ENCODE results near the gene STX2.

Gene STX2

DNA sequence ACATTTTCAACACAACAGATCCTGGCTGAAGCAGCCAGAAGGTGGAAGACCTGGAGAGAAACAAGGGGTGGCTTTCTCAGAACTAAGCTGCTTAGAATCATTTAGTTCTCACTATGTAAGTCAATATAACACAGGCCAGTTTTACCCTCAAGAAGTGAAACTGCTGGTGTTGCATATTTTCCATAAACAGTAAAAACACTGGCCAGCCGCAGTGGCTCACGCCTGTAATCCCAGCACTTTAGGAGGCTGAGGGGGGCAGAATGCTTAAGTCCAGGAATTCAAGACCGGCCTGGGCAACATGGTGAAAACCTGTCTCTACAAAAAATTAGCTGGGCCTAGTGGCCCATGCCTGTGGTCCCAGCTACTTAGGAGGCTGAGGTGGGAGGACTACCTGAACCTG, 11.6 kb downstream of the STX2 start:
- no peak for DNase-seq (ENCODE audit: extremely low spot score)
- TF ChIP-seq LEF1 (IDR thresholded peaks at IDR 0.05; ENCODE audit: borderline replicate concordance) (no peak), CTBP1 (IDR thresholded peaks at IDR 0.05; ENCODE audit: borderline replicate concordance) (no peak), ZNF384 (IDR thresholded peaks at IDR 0.05) (no peak), L3MBTL2 (conservative IDR thresholded peaks at IDR 0.05) (no peak), SP1 (IDR thresholded peaks at IDR 0.05) (no peak), HDGF (IDR thresholded peaks at IDR 0.05; ENCODE audit: borderline replicate concordance) (no peak), TARDBP (IDR thresholded peaks at IDR 0.05) (no peak), FOXA1 (IDR thresholded peaks at IDR 0.05) (no peak), NFRKB (IDR thresholded peaks at IDR 0.05) (no peak)
- TF ChIP-seq, protein P1, sequence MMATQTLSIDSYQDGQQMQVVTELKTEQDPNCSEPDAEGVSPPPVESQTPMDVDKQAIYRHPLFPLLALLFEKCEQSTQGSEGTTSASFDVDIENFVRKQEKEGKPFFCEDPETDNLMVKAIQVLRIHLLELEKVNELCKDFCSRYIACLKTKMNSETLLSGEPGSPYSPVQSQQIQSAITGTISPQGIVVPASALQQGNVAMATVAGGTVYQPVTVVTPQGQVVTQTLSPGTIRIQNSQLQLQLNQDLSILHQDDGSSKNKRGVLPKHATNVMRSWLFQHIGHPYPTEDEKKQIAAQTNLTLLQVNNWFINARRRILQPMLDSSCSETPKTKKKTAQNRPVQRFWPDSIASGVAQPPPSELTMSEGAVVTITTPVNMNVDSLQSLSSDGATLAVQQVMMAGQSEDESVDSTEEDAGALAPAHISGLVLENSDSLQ (IDR thresholded peaks at IDR 0.05): no peak
- CTCF ChIA-PET: interaction anchor here (0.7 kb wide), 1 partner anchor 81 kb away, joined by 3 read pairs; no protein-coding TSS in a partner anchor
- POLR2A ChIA-PET: no interaction called here

DNA sequence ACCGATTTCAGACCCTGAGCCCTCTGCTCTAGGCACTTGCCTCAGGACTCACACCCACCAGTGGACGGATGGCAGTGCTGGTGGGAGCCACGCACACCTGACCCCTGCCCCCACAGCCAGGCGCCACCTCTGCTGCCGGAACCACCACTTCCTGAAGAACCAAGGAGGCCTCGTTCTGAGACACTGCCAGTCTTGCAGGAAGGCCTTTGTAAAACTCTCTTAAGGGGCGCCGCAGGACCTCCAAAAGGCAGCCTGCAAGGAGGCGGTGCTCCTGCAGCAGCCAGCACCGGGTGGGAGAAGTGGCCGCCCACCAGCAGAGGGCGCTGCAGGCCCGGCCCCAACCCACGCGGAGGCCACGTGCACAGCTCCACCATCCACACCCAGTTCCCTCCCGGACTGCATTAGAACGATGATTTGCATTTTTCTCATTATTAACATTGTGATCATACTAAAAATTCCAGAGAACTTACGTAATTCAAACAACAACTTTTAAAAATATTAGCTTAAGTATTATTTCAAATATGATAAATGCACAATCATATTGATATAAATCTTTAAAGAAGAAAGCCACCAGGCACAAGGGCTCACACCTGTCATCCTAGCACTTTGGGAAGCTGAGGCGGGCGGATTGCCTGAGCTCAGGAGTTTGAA, 12.8 kb downstream of the STX2 start:
- TF ChIP-seq L3MBTL2 (conservative IDR thresholded peaks at IDR 0.05) (peak; percentile 88), FOXM1 (IDR thresholded peaks at IDR 0.05; ENCODE audit: borderline replicate concordance) (0 out of 2 replicates have a peak, but pooled peaks have one; percentile 44)
- TF ChIP-seq, protein P1 (IDR thresholded peaks at IDR 0.05): no peak
- ChIA-PET POLR2A (no interaction called here), CTCF (interaction anchor here (0.6 to 1.0 kb wide), 4 partner anchors 9 to 161 kb away, joined by 3 read pairs; no protein-coding TSS in a partner anchor)
- peak; percentile 75 for DNase-seq (ENCODE audit: extremely low spot score)

DNA sequence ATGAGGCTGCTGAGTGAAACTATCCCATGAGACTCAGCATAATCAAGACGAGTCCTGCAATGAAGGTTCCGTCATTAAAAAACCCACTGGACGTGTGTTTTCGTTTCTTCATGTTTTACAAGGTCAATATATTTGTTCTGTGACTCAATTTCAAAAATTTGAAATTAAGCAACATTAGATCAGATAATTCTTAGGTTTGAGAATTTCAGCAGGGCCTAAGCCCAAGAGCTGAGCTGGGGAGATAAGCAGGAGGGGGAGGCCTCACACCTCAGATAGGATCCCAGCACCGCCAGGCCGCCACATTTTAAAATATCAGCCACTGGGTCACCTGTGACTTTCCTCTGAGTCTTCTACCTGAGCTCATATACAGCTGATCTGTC, 13.3 kb downstream of the STX2 start:
- POLR2A ChIA-PET: no interaction called here
- CTCF ChIA-PET: no interaction called here
- TF ChIP-seq ZNF384 (IDR thresholded peaks at IDR 0.05) (no peak), BHLHE40 (IDR thresholded peaks at IDR 0.05; ENCODE audit: borderline replicate concordance) (no peak), TARDBP (IDR thresholded peaks at IDR 0.05) (no peak), CTBP1 (IDR thresholded peaks at IDR 0.05; ENCODE audit: borderline replicate concordance) (no peak), SP1 (IDR thresholded peaks at IDR 0.05) (no peak)

DNA sequence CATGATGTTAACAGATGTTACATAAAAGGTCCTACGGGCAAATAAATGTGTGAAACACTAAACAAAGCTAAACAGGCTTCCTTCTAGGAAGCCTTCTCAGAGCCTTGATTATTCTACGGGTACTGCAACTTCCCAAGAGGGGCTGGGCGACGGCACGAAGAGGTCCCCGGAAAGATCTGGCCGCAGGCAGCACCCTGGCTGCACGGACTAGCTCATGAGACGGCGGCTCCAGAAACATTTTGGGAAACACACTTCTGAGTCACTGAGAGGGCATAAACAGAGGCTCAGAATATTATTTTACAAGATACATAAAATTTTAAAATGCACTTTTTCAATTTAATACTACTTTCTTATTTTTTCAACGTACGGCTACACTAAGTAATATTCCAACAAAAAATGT, 19.4 kb downstream of the STX2 start:
- CTCF ChIA-PET: interaction anchor here (0.7 kb wide), 2 partner anchors 157 to 1018 kb away, joined by 3 to 4 read pairs; no protein-coding TSS in a partner anchor

More for the DNA sequence above, 13.3 kb downstream of the STX2 start:
- DNase-seq (ENCODE audit: extremely low spot score): no peak

DNA sequence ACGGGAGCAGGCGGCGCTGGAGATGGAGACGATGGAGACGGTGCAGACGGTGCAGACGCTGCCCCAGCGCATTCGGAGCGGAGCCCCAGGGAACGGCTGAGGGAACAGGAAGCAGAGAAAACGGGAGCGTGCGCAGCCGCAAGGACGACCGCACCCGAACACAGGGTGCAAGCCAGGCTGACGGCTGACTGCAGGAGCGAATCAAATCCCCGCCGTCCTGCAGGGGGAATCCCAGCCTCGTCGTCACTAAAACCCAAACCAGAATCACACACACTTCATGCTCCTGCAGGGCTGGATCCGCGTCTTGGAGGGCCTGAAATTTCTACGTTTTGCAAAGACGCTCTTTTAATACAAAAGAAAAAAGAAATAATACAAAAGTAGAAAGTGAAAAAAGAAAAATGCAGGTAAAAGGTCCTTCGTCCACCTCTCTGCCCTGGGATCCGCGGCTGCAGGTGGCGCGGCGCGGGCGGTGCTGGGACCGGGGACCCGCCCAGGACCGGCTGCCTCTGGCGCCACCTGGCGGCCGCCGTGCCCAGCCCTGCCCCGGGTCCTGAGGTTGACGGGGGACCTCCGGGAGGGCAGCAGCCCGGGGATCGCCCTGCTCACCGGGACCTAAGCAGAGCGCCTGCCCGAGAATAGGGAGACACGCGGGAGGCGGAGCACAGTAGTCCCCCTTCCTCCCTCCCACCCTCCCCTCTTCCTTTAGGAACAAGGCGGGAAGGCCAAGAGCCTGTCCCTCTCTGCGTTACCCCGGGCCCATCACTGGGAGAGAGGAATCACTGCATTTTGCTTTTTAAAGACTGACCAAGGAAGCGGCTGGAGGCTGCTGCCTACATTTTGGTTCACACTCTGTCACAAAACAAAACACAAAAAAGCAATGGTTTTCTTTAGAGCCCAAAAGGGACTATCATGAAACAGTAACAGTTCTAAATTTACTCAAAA, 20.1 kb downstream of the STX2 start:
- TF ChIP-seq L3MBTL2 (conservative IDR thresholded peaks at IDR 0.05) (no peak), FOXK2 (IDR thresholded peaks at IDR 0.05) (no peak), ZNF384 (IDR thresholded peaks at IDR 0.05) (no peak), FOXA1 (IDR thresholded peaks at IDR 0.05) (no peak), SUZ12 (IDR thresholded peaks at IDR 0.05) (no peak), HDGF (IDR thresholded peaks at IDR 0.05; ENCODE audit: borderline replicate concordance) (no peak), BHLHE40 (IDR thresholded peaks at IDR 0.05; ENCODE audit: borderline replicate concordance) (no peak), CTBP1 (IDR thresholded peaks at IDR 0.05; ENCODE audit: borderline replicate concordance) (no peak), NFRKB (IDR thresholded peaks at IDR 0.05) (no peak), LEF1 (IDR thresholded peaks at IDR 0.05; ENCODE audit: borderline replicate concordance) (no peak)
- ChIA-PET POLR2A (no interaction called here), CTCF (interaction anchor here (0.7 kb wide), 2 partner anchors 158 to 1019 kb away, joined by 3 to 4 read pairs; no protein-coding TSS in a partner anchor)
- DNase-seq (ENCODE audit: extremely low spot score): peak; percentile 20

More for the DNA sequence above, 19.4 kb downstream of the STX2 start:
- DNase-seq (ENCODE audit: extremely low spot score): no peak
- POLR2A ChIA-PET: no interaction called here
- no peak for TF ChIP-seq BHLHE40 (IDR thresholded peaks at IDR 0.05; ENCODE audit: borderline replicate concordance)
- no peak for TF ChIP-seq SP1 (IDR thresholded peaks at IDR 0.05)
- TF ChIP-seq ARNT (IDR thresholded peaks at IDR 0.05): no peak
- TF ChIP-seq LEF1 (IDR thresholded peaks at IDR 0.05; ENCODE audit: borderline replicate concordance): no peak
- TF ChIP-seq ZNF384 (IDR thresholded peaks at IDR 0.05): no peak
- no peak for TF ChIP-seq FOXM1 (IDR thresholded peaks at IDR 0.05; ENCODE audit: borderline replicate concordance)
- TF ChIP-seq NFRKB (IDR thresholded peaks at IDR 0.05): no peak
- no peak for TF ChIP-seq ELF4 (IDR thresholded peaks at IDR 0.05)
- TF ChIP-seq HDGF (IDR thresholded peaks at IDR 0.05; ENCODE audit: borderline replicate concordance): no peak
- TF ChIP-seq SUZ12 (IDR thresholded peaks at IDR 0.05): no peak

DNA sequence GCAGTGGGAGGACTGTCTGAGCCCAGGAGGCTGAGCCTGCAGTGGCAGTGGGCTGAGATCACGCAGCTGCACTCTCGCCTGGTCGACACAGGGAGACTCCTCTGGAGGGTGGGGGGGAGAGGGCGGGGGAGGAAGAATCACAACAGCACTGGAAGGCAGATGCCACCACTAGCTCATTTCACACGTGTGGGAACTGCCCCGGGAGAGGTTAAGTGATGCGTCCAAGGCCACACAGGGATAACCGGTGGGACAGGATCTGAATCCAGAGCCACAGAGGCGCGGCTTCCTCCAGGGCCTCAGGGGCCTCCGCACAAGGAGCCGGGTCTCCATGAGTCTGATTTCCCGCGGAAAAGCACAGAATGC, 20.8 kb downstream of the STX2 start:
- POLR2A ChIA-PET: no interaction called here

More for the DNA sequence above, 20.8 kb downstream of the STX2 start:
- DNase-seq (ENCODE audit: extremely low spot score): no peak
- TF ChIP-seq, protein P1 (IDR thresholded peaks at IDR 0.05): no peak
- TF ChIP-seq HDGF (IDR thresholded peaks at IDR 0.05; ENCODE audit: borderline replicate concordance) (no peak), FOXA1 (IDR thresholded peaks at IDR 0.05) (no peak), BHLHE40 (IDR thresholded peaks at IDR 0.05; ENCODE audit: borderline replicate concordance) (no peak), SP1 (IDR thresholded peaks at IDR 0.05) (no peak), L3MBTL2 (conservative IDR thresholded peaks at IDR 0.05) (no peak), FOXK2 (IDR thresholded peaks at IDR 0.05) (no peak), ZNF384 (IDR thresholded peaks at IDR 0.05) (no peak), ARNT (IDR thresholded peaks at IDR 0.05) (no peak), ELF4 (IDR thresholded peaks at IDR 0.05) (no peak), FOXM1 (IDR thresholded peaks at IDR 0.05; ENCODE audit: borderline replicate concordance) (no peak), SUZ12 (IDR thresholded peaks at IDR 0.05) (no peak), LEF1 (IDR thresholded peaks at IDR 0.05; ENCODE audit: borderline replicate concordance) (no peak), NFRKB (IDR thresholded peaks at IDR 0.05) (no peak), TARDBP (IDR thresholded peaks at IDR 0.05) (no peak), CTBP1 (IDR thresholded peaks at IDR 0.05; ENCODE audit: borderline replicate concordance) (no peak)
- CTCF ChIA-PET: no interaction called here
